Measurements from ENCODE around the gene INPP5F. TPM values are rescaled to one million over a fixed set of nuclear protein-coding genes. Genes with fewer than 3 reads are reported as not detected.
A peak's percentile ranks its signal among the peaks of the same experiment; 100 is the strongest.

The INPP5F gene
- total RNA-seq, 2 donors from 2014 or later = 17.1 to 23.7 TPM

DNA sequence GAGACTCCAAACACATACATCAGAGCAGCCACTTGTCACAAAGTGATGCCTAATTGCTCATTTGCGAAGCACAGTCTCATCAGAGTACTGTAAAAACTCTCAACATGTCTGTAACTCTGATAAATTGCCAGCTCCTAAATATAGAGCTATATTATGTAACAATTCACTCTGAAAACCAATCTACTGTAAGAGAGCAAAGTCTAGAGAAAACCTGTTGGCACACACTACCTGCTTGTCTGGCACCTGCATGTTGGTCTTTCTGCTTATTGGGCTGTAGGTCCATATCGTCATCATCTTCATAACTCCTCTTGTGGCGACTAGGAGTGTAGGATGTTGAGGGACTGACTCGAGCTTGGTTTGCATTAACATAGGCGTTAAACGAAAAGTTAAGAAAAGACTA lies 127.0 kb downstream of the INPP5F start:
- H3K4me1 ChIP-seq (ENCODE audit: control insufficient read depth in 1 of 2, low read depth in 2 of 2) = no peaks in the 10 kb centered on the region
- peaks cover 37% of the 10 kb centered on the region for H3K36me3 ChIP-seq
- TF ChIP-seq, protein P1, sequence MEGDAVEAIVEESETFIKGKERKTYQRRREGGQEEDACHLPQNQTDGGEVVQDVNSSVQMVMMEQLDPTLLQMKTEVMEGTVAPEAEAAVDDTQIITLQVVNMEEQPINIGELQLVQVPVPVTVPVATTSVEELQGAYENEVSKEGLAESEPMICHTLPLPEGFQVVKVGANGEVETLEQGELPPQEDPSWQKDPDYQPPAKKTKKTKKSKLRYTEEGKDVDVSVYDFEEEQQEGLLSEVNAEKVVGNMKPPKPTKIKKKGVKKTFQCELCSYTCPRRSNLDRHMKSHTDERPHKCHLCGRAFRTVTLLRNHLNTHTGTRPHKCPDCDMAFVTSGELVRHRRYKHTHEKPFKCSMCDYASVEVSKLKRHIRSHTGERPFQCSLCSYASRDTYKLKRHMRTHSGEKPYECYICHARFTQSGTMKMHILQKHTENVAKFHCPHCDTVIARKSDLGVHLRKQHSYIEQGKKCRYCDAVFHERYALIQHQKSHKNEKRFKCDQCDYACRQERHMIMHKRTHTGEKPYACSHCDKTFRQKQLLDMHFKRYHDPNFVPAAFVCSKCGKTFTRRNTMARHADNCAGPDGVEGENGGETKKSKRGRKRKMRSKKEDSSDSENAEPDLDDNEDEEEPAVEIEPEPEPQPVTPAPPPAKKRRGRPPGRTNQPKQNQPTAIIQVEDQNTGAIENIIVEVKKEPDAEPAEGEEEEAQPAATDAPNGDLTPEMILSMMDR (IDR thresholded peaks at IDR 0.05) = no peak
- H3K9me3 ChIP-seq = no peaks in the 10 kb centered on the region
- no peaks in the 10 kb centered on the region for H3K27me3 ChIP-seq (replicated peaks; ENCODE audit: insufficient read depth)
- DNase-seq (ENCODE audit: low spot score) (no peak), ATAC-seq (ENCODE audit: insufficient number of reproducible peaks, low FRiP score, low read depth) (no peak)
- H3K4me3 ChIP-seq = no peak overlapping the region
- no peak overlapping the region for H3K27ac ChIP-seq

DNA sequence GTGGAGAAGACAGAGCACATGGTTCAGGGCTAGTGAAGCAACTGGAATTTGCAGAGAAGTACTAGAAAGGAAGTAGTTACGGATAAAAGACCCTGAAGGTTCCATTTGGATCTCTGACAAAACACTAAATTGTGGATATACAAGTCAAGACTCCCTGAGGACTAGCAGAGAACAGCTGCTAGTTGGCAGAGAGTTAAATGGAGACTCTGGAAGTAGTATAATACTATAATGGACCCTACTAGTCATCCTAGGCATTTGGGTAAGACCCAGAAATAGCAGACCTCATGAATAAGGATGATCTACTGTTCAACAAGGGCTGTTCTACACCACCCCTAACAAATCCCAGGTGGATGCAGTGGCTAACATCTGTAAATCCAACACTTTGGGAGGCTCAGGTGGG lies 127.7 kb downstream of the INPP5F start:
- H3K36me3 ChIP-seq = peaks cover 33% of the 10 kb centered on the region

DNA sequence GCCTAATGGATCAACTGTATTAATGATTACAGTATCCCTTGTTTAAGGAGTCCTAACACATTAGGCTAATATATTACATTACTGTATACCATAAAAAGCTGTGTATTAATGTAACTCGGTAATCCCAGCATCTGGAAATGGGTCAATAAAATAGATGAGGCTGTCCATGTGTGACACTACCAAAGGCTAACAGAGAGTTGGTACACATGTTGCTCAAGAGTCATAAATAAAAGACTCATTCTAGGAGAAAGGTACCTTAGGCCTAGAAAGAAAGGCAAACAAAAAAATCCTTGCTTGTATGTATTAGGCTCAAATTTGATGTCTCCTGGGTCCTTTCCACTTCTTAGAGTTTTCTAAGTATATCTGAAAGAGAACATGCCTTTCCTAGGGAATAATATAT lies 132.2 kb downstream of the INPP5F start:
- Histone ChIP-seq H3K4me1 (ENCODE audit: control insufficient read depth in 1 of 2, low read depth in 2 of 2) (no peaks in the 10 kb centered on the region), H3K27ac (no peak overlapping the region), H3K9me3 (no peaks in the 10 kb centered on the region), H3K36me3 (peaks cover 7% of the 10 kb centered on the region), H3K4me3 (no peak overlapping the region), H3K27me3 (replicated peaks; ENCODE audit: insufficient read depth) (no peaks in the 10 kb centered on the region)
- TF ChIP-seq, protein P1 (IDR thresholded peaks at IDR 0.05) = no peak
- ATAC-seq (ENCODE audit: insufficient number of reproducible peaks, low FRiP score, low read depth) (no peak), DNase-seq (ENCODE audit: low spot score) (no peak)

More for the DNA sequence above, 127.7 kb downstream of the INPP5F start:
- no peaks in the 10 kb centered on the region for H3K27me3 ChIP-seq (replicated peaks; ENCODE audit: insufficient read depth)
- no peak for ATAC-seq (ENCODE audit: insufficient number of reproducible peaks, low FRiP score, low read depth)
- TF ChIP-seq, protein P1 (IDR thresholded peaks at IDR 0.05) = no peak
- no peaks in the 10 kb centered on the region for H3K4me1 ChIP-seq (ENCODE audit: control insufficient read depth in 1 of 2, low read depth in 2 of 2)
- no peak for DNase-seq (ENCODE audit: low spot score)
- H3K4me3 ChIP-seq = no peak overlapping the region
- H3K27ac ChIP-seq = no peak overlapping the region
- no peaks in the 10 kb centered on the region for H3K9me3 ChIP-seq

DNA sequence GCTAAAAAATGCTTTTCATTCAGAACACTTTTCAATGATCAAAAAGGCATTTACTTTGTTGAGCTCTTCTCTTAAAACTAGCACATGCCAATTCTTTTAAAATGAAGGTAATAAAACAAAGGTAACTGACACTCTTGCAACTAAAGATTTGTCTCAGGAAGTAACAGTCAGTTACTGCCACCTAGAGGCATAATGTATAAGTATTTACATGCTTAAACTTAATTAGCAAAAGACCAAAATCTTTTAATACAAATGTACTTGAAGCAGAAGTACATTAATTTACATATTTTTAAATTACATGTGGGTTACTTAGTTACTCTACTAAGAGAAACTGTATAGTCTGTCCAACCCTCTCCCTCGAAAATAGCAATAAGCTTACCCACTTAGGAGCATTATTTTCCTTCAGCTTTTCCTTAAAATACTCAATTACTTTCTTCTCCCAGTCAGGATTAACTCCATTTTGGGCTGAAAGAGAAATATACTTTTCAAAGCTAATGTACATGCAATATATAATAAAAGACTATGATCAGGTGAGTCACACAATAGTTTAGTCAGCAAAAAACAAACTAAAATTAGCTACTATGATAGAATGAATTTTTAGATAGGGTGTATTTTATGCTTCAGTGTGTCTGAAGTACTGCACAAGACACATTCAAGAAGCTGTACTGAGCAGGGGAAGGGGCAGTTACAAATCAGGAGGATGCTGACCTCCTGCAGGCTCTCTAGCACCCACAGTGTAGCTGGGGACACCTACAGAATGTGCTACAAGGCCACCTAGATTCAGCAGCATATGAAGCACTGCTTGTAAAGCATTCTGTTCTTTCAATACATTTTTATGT lies 133.8 kb downstream of the INPP5F start:
- Histone ChIP-seq H3K27me3 (replicated peaks; ENCODE audit: insufficient read depth) (no peaks in the 10 kb centered on the region), H3K9me3 (no peaks in the 10 kb centered on the region), H3K36me3 (no peaks in the 10 kb centered on the region), H3K4me1 (ENCODE audit: control insufficient read depth in 1 of 2, low read depth in 2 of 2) (no peaks in the 10 kb centered on the region), H3K27ac (no peak overlapping the region), H3K4me3 (no peak overlapping the region)
- ATAC-seq (ENCODE audit: insufficient number of reproducible peaks, low FRiP score, low read depth) (no peak), DNase-seq (ENCODE audit: low spot score) (no peak)
- TF ChIP-seq, protein P1 (IDR thresholded peaks at IDR 0.05) = peak; percentile 53

DNA sequence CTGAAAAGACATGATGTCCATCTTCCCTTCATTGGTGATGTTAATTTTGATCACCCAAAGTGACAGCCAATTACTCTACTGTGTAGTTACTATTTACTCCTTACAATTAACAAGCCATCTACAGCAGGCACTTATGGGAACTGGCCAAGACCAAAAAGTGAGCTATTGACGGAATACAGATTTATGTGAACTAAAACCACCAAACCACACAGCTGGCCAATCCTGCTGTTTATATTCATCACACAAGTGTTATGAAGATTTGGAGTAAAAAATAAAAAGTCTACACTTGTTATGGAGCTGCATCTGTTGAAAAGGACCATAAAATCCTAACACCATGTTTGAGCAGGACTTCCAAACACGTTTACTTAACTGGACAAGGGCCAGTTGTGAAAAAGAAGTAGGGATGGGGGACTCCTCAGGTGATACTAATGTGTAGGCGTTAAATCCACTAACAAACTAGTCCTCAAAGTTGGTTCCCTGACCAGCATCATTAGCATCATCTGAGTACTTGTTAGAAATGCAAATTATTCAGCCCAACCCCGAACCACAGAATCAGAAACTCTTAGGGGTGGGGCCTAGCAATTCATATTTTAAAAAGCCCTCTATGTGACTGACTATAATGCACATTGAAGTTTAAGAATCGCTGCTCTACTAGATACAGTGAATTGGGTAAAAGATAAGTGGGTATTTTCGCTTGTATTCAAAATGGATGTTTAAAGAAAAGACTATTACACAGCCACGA lies 135.2 kb downstream of the INPP5F start:
- TF ChIP-seq, protein P1 (IDR thresholded peaks at IDR 0.05) = no peak
- no peaks in the 10 kb centered on the region for H3K4me1 ChIP-seq (ENCODE audit: control insufficient read depth in 1 of 2, low read depth in 2 of 2)
- no peaks in the 10 kb centered on the region for H3K9me3 ChIP-seq
- no peaks in the 10 kb centered on the region for H3K36me3 ChIP-seq
- no peak for DNase-seq (ENCODE audit: low spot score)
- no peaks in the 10 kb centered on the region for H3K27me3 ChIP-seq (replicated peaks; ENCODE audit: insufficient read depth)
- no peak for ATAC-seq (ENCODE audit: insufficient number of reproducible peaks, low FRiP score, low read depth)
- H3K27ac ChIP-seq = no peak overlapping the region
- no peak overlapping the region for H3K4me3 ChIP-seq

All from thoracic aorta (tissue), 2 donors.